K562 (cell line): ENCODE data around the gene TBCC. TPM values are rescaled to one million over a fixed set of nuclear protein-coding genes. Genes with fewer than 3 reads are reported as not detected.

ENCODE experiments used
- ATAC-seq: fragments of 200-7000 bp; cut with Tn5 transposase; 3 replicates; pipeline ENCODE4 v1.9.1; 2020; ENCODE audit warnings: moderate library complexity
- BruUV-seq: library from RNA; stranded (reverse); fragments of 400-500 nt; replicated peaks from 2 replicates; lab custom pipeline; 2021; lab: Mats Ljungman, UMichigan
- CTCF ChIA-PET: fragments of 300-600 bp; formaldehyde crosslinking; extraction: SDS; loops from one replicate; lab custom pipeline; 2021; ENCODE audit warnings: low intra/inter-chr PET ratio; lab: Yijun Ruan, JAX
- POLR2A ChIA-PET: fragments of 300-600, 350-650 bp; sonication (Branson Sonifier 250); formaldehyde crosslinking; extraction: SDS; loops from one replicate; lab custom pipeline; 2021; ENCODE audit warnings: antibody characterized with exemption, inconsistent platforms; lab: Yijun Ruan, JAX
- DNase-seq, 4 experiments: peaks; one replicate each; pipeline versions ENCODE4 v3.0.0 to v3.0.0-alpha.2; 2011 to 2018; ENCODE audit warnings: low spot score in 3 of 4, mixed read lengths in 3 of 4; ENCODE audit errors: extremely low read depth in 1 of 4
- FAIRE-seq: peaks from 2 replicates; lab custom pipeline; 2011; peaks lifted over from hg19 to GRCh38; lab: Jason Lieb, UNC
- H2AFZ ChIP-seq: 2 replicates; pipeline ENCODE4 v1.6.0; 2011; ENCODE audit warnings: low read depth, low read length, control low read depth, inconsistent platforms
- H3K27ac ChIP-seq: fragments of 200-600 bp; 3 replicates; pipeline ENCODE4 v1.8.0; 2011; ENCODE audit warnings: low read depth, mild to moderate bottlenecking, control low read depth, inconsistent platforms, low read length, moderate library complexity, mixed read lengths; ENCODE audit errors: extremely low read depth
- H3K27me3 ChIP-seq, 2 experiments: fragments of 300-600 bp in 1 of 2; 2 replicates in 1 of 2; 3 replicates in 1 of 2; pipeline versions ENCODE4 v1.6.0 to v1.8.0; 2011; ENCODE audit warnings: inconsistent platforms in 2 of 2, low read length in 2 of 2, mild to moderate bottlenecking in 1 of 2, mixed read lengths in 1 of 2, moderate library complexity in 1 of 2; ENCODE audit not compliant: control insufficient read depth in 2 of 2, insufficient read depth in 2 of 2
- H3K36me3 ChIP-seq: fragments of 300-600 bp; 3 replicates; pipeline ENCODE4 v1.8.0; 2011; ENCODE audit warnings: mild to moderate bottlenecking, low read length, inconsistent platforms; ENCODE audit not compliant: control insufficient read depth, insufficient read depth
- H3K4me1 ChIP-seq, 2 experiments: fragments of 200-600 bp in 1 of 2; replicated peaks in 1 of 2; 2 replicates in 1 of 2; 3 replicates in 1 of 2; pipeline versions ENCODE4 v1.5.1 to v1.8.0; 2011; ENCODE audit warnings: inconsistent platforms in 2 of 2, low read length in 2 of 2, mild to moderate bottlenecking in 1 of 2, mixed read lengths in 1 of 2, moderate library complexity in 1 of 2; ENCODE audit not compliant: control insufficient read depth in 2 of 2, insufficient read depth in 2 of 2
- H3K4me2 ChIP-seq: 2 replicates; pipeline ENCODE4 v1.6.1; 2011; ENCODE audit warnings: low read length, control low read depth, inconsistent platforms, mixed read lengths; ENCODE audit not compliant: insufficient read depth
- H3K4me3 ChIP-seq: fragments of 200-600 bp; sonication (generic), shearing (Covaris generic); 2 replicates; pipeline ENCODE4 v1.5.1; 2016; ENCODE audit warnings: control low read depth, inconsistent platforms
- H3K79me2 ChIP-seq: fragments of 200-600 bp; 3 replicates; pipeline ENCODE4 v1.8.0; 2011; ENCODE audit warnings: low read length, inconsistent platforms; ENCODE audit not compliant: control insufficient read depth, insufficient read depth
- H3K9ac ChIP-seq, 2 experiments: 2 replicates each; pipeline versions ENCODE4 v1.6.0 to v1.6.1; 2011; ENCODE audit warnings: low read depth in 2 of 2, low read length in 2 of 2, control low read depth in 1 of 2, inconsistent platforms in 1 of 2, mild to moderate bottlenecking in 1 of 2, mixed read lengths in 1 of 2; ENCODE audit not compliant: insufficient read depth in 1 of 2
- H3K9me1 ChIP-seq: one replicate; pipeline ENCODE4 v1.6.0; 2011; ENCODE audit warnings: inconsistent platforms, mild to moderate bottlenecking, low read length, moderate library complexity; ENCODE audit not compliant: control insufficient read depth, insufficient read depth
- H3K9me3 ChIP-seq: replicated peaks from 2 replicates; pipeline ENCODE4 v1.5.1; 2011; ENCODE audit warnings: low read depth, low read length, inconsistent platforms; ENCODE audit not compliant: control insufficient read depth, insufficient read depth
- H4K20me1 ChIP-seq: replicated peaks from 2 replicates; pipeline ENCODE4 v1.6.1; 2011; ENCODE audit warnings: low read length, inconsistent platforms, mixed read lengths; ENCODE audit not compliant: control insufficient read depth, insufficient read depth
- CTBP1 ChIP-seq: fragments of 450-650 bp; IDR thresholded peaks from 2 replicates; pipeline ENCODE4 v1.6.1; 2016; ENCODE audit warnings: borderline replicate concordance
- EP400 ChIP-seq: fragments of 450-650 bp; IDR thresholded peaks from 2 replicates; pipeline ENCODE4 v1.6.1; 2017; ENCODE audit warnings: antibody characterized with exemption, mild to moderate bottlenecking, moderate library complexity
- HNRNPH1 ChIP-seq: fragments of 200-400 bp; formaldehyde crosslinking; optimal IDR thresholded peaks from 2 replicates; pipeline ENCODE3; 2017; ENCODE audit warnings: low read depth, mild to moderate bottlenecking, low read length, moderate library complexity
- HNRNPUL1 ChIP-seq: fragments of 200-400 bp; formaldehyde crosslinking; IDR thresholded peaks from 2 replicates; pipeline ENCODE4 v1.6.1; 2017; ENCODE audit warnings: low read length
- SRSF9 ChIP-seq: fragments of 200-400 bp; formaldehyde crosslinking; IDR thresholded peaks from 2 replicates; pipeline ENCODE4 v1.6.1; 2017; ENCODE audit warnings: low read depth, low read length, borderline replicate concordance
- ZNF133 ChIP-seq: fragments of 250-450 bp; sonication (Bioruptor Pico); IDR thresholded peaks from 2 replicates; pipeline ENCODE4 v1.4.0; 2020; ENCODE audit warnings: mild to moderate bottlenecking
- ZNF347 ChIP-seq: fragments of 450-650 bp; formaldehyde crosslinking; IDR thresholded peaks from 2 replicates; pipeline ENCODE4 v1.4.0; 2020; ENCODE audit warnings: low read depth, mild to moderate bottlenecking, moderate library complexity
- WGBS: fragments of 100-300 bp; shearing (Covaris generic); methylation state at CpG from one replicate; pipeline ENCODE4 v1.1.6; 2016; ENCODE audit warnings: low coverage, mixed read lengths; ENCODE audit not compliant: insufficient coverage; ENCODE audit errors: missing lambda C conversion rate; 5-methylcytosine and 5-hydroxymethylcytosine counted together
- in situ Hi-C: fragments of 300-500 bp; cut with MboI; formaldehyde crosslinking; loops from 4 replicates; pipeline ENCODE4 v1.15.0; 2018; ENCODE audit warnings: inconsistent platforms, mixed read lengths
- intact Hi-C: fragments of 100-400 bp; cut with micrococcal nuclease; formaldehyde crosslinking; loops from 2 replicates; pipeline ENCODE4 v1.14.2; 2022
- polyA plus RNA-seq, 8 experiments: library from polyadenylated mRNA; depleted of rRNA in 4 of 8; stranded (reverse) in 5 of 8; unstranded in 3 of 8; fragments of >200 nt; fragmentation: Nextera tagmentation in 2 of 8; fragmentation: Illumina TruSeq in 1 of 8; extraction: Ambion mirVana in 2 of 8; extraction: Trizol in 1 of 8; gene quantifications; 2 replicates each; pipeline versions ENCODE4 v1.2.1 to v1.2.3, GENCODE V29; 2011 to 2014; ENCODE audit warnings: inconsistent platforms in 1 of 8, missing spikeins in 1 of 8
- total RNA-seq, 7 experiments: library from RNA; depleted of rRNA in 6 of 7; stranded (reverse); fragments of >200 nt in 6 of 7; fragmentation: Illumina TruSeq in 2 of 7; extraction: Trizol in 2 of 7; gene quantifications; 2 replicates each; pipeline versions ENCODE4 v1.2.1 to v1.2.3, GENCODE V29; 2011 to 2021; ENCODE audit warnings: low replicate concordance in 1 of 7
- TF ChIP-seq, protein P1 (sequence below): fragments of 250-450 bp; sonication (Bioruptor Pico); IDR thresholded peaks from 2 replicates; pipeline ENCODE4 v1.8.0; 2022; ENCODE audit warnings: inconsistent platforms, mild to moderate bottlenecking, moderate library complexity, borderline replicate concordance
- TF ChIP-seq, protein P2 (sequence below): sonication (generic); formaldehyde crosslinking; IDR thresholded peaks from 2 replicates; pipeline ENCODE4 v1.8.0; 2022; ENCODE audit warnings: mild to moderate bottlenecking, missing genetic modification reagents
- TF ChIP-seq, protein P3 (sequence below): fragments of 450-650 bp; conservative IDR thresholded peaks from 2 replicates; pipeline ENCODE4 v1.6.1; 2016; ENCODE audit warnings: missing genetic modification characterization, low read depth, mild to moderate bottlenecking, control low read depth, missing compliant biosample characterization
- TF ChIP-seq, protein P4 (sequence below): sonication (generic); formaldehyde crosslinking; IDR thresholded peaks from 2 replicates; pipeline ENCODE4 v1.9.0; 2022; ENCODE audit warnings: mild to moderate bottlenecking, missing genetic modification reagents
- TF ChIP-seq, protein P5 (sequence below), 2 experiments: fragments of 150-350 bp in 1 of 2; IDR thresholded peaks; 2 replicates each; pipeline ENCODE4 v1.6.1; 2012 to 2016; ENCODE audit warnings: low read depth in 2 of 2, low read length in 2 of 2, mild to moderate bottlenecking in 1 of 2, moderate library complexity in 1 of 2

The TBCC gene
- total and polyA plus RNA-seq, 9 of the 15 experiments (the other 6 are each of a cell fraction or from before 2014, with no cell fraction given), result 2.8 to 34.1 (median 23.3) TPM

DNA sequence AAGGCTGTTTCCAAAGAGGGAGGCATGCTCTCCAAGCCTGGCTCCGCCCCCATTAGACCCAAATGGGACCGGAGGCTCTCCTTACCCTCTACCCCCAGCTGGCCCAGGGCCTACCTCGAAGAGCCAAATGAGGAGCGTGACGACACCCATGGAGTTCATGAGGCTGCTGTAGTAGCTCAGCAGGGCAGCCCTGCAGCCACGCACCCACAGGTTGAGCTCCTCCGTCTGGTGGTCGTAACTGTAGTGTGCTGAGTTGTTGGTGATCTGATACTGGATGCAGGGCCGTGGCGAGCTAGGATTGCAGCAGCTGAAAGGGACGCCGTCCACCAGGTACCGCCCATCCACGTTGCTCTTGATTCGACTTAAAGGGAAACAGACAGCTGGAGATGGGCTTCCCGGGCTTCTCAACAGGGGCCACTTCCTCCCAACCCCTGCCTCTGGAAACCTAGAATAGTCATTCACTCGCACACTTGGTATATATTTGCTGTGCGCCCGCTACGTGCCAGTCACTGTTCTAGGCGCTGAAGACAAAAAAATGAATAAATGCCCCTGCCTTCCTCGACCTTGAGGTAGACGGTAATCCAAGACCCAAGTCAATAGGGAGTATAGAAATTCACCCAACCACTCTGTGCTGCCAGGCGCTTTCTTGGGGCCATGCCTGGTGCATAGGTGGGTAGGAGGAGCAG is 41.5 kb downstream of the TBCC start:
- H3K9ac ChIP-seq, result peak overlapping the region in 1 of 2 experiments; percentile 89; a peak in 2 of 4 replicates
- H2AFZ ChIP-seq, result peak overlapping the region; percentile 76
- no peaks in the 10 kb centered on the region for H3K79me2 ChIP-seq
- WGBS, result 36% methylated on average over 24 of the region's 24 CpGs
- no peaks in the 10 kb centered on the region for H3K9me3 ChIP-seq
- no peak overlapping the region for H3K27ac ChIP-seq
- peak overlapping the region; percentile 15; the same call in 1 of the 2 replicates for H3K4me2 ChIP-seq
- ATAC-seq (peak; percentile 71), DNase-seq (peak in 1 of 4 experiments; percentile 36), FAIRE-seq (peak; percentile 59)
- H3K4me1 ChIP-seq, result peaks cover 6 to 13% of the 10 kb centered on the region in 2 experiments; a peak in 4 of 5 replicates
- H4K20me1 ChIP-seq, result no peaks in the 10 kb centered on the region
- intact Hi-C loops (no loop called here), in situ Hi-C loops (no loop called here)
- no peaks in the 10 kb centered on the region; a peak in 1 of 5 replicates for H3K27me3 ChIP-seq
- H3K4me3 ChIP-seq, result no peak overlapping the region
- H3K9me1 ChIP-seq, result no peaks in the 10 kb centered on the region
- no TSS peak for BruUV-seq
- ChIA-PET POLR2A (interaction anchor here (0.5 to 1.4 kb wide), 9 partner anchors 9 to 925 kb away, joined by 3 to 4 read pairs (median 3); partner anchors contain the start of gene RPL7L1), CTCF (no interaction called here)
- no peaks in the 10 kb centered on the region for H3K36me3 ChIP-seq
- no peak for TF ChIP-seq SRSF9
- 0 out of 2 replicates have a peak, but pooled peaks have one; percentile 8 for TF ChIP-seq CTBP1
- no peak for TF ChIP-seq ZNF133 (CRISPR knock-in tag)
- TF ChIP-seq ZNF347 (CRISPR knock-in tag), result no peak
- TF ChIP-seq EP400, result 0 out of 2 replicates have a peak, but pooled peaks have one; percentile 10
- TF ChIP-seq, protein P1, sequence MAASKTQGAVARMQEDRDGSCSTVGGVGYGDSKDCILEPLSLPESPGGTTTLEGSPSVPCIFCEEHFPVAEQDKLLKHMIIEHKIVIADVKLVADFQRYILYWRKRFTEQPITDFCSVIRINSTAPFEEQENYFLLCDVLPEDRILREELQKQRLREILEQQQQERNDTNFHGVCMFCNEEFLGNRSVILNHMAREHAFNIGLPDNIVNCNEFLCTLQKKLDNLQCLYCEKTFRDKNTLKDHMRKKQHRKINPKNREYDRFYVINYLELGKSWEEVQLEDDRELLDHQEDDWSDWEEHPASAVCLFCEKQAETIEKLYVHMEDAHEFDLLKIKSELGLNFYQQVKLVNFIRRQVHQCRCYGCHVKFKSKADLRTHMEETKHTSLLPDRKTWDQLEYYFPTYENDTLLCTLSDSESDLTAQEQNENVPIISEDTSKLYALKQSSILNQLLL (CRISPR knock-in tag), result no peak
- TF ChIP-seq, protein P2, sequence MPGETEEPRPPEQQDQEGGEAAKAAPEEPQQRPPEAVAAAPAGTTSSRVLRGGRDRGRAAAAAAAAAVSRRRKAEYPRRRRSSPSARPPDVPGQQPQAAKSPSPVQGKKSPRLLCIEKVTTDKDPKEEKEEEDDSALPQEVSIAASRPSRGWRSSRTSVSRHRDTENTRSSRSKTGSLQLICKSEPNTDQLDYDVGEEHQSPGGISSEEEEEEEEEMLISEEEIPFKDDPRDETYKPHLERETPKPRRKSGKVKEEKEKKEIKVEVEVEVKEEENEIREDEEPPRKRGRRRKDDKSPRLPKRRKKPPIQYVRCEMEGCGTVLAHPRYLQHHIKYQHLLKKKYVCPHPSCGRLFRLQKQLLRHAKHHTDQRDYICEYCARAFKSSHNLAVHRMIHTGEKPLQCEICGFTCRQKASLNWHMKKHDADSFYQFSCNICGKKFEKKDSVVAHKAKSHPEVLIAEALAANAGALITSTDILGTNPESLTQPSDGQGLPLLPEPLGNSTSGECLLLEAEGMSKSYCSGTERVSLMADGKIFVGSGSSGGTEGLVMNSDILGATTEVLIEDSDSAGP (CRISPR knock-in tag), result peak; percentile 73; the same call in 1 of the 2 replicates
- TF ChIP-seq, protein P3, sequence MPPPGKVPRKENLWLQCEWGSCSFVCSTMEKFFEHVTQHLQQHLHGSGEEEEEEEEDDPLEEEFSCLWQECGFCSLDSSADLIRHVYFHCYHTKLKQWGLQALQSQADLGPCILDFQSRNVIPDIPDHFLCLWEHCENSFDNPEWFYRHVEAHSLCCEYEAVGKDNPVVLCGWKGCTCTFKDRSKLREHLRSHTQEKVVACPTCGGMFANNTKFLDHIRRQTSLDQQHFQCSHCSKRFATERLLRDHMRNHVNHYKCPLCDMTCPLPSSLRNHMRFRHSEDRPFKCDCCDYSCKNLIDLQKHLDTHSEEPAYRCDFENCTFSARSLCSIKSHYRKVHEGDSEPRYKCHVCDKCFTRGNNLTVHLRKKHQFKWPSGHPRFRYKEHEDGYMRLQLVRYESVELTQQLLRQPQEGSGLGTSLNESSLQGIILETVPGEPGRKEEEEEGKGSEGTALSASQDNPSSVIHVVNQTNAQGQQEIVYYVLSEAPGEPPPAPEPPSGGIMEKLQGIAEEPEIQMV, result no peak
- TF ChIP-seq, protein P4, sequence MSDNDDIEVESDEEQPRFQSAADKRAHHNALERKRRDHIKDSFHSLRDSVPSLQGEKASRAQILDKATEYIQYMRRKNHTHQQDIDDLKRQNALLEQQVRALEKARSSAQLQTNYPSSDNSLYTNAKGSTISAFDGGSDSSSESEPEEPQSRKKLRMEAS, result no peak
- no peak for TF ChIP-seq HNRNPUL1
- TF ChIP-seq, protein P5, sequence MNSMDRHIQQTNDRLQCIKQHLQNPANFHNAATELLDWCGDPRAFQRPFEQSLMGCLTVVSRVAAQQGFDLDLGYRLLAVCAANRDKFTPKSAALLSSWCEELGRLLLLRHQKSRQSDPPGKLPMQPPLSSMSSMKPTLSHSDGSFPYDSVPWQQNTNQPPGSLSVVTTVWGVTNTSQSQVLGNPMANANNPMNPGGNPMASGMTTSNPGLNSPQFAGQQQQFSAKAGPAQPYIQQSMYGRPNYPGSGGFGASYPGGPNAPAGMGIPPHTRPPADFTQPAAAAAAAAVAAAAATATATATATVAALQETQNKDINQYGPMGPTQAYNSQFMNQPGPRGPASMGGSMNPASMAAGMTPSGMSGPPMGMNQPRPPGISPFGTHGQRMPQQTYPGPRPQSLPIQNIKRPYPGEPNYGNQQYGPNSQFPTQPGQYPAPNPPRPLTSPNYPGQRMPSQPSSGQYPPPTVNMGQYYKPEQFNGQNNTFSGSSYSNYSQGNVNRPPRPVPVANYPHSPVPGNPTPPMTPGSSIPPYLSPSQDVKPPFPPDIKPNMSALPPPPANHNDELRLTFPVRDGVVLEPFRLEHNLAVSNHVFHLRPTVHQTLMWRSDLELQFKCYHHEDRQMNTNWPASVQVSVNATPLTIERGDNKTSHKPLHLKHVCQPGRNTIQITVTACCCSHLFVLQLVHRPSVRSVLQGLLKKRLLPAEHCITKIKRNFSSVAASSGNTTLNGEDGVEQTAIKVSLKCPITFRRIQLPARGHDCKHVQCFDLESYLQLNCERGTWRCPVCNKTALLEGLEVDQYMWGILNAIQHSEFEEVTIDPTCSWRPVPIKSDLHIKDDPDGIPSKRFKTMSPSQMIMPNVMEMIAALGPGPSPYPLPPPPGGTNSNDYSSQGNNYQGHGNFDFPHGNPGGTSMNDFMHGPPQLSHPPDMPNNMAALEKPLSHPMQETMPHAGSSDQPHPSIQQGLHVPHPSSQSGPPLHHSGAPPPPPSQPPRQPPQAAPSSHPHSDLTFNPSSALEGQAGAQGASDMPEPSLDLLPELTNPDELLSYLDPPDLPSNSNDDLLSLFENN (IDR thresholded peaks at IDR 0.05; ENCODE audit: low read depth in 2 of 2, low read length in 2 of 2), result 0 out of 4 replicates have a peak, but pooled peaks of 1 of the 2 experiments have one; percentile 21
- no peak for TF ChIP-seq HNRNPH1
